Mesenchymal stem cell (in vitro differentiated cells and primary cell): ENCODE data around the gene WWOX.

ENCODE experiments used
- DNase-seq: peaks from one replicate; pipeline ENCODE4 v3.0.0-alpha.2; 2013
- H2AFZ ChIP-seq: one replicate; pipeline ENCODE4 v1.6.1; 2013; ENCODE audit warnings: low read depth, mild to moderate bottlenecking, control low read depth, inconsistent platforms, low read length, moderate library complexity
- H2AK5ac ChIP-seq: 2 replicates; pipeline ENCODE4 v1.6.1; 2013; ENCODE audit warnings: low read length, moderate library complexity, mild to moderate bottlenecking, inconsistent platforms; ENCODE audit not compliant: severe bottlenecking
- H2BK120ac ChIP-seq: one replicate; pipeline ENCODE4 v1.6.1; 2013; ENCODE audit warnings: low read depth, mild to moderate bottlenecking, inconsistent platforms, low read length, moderate library complexity
- H2BK12ac ChIP-seq, 2 experiments: one replicate each; pipeline ENCODE4 v1.6.1; 2013; ENCODE audit warnings: inconsistent platforms in 2 of 2, low read length in 2 of 2, mild to moderate bottlenecking in 2 of 2, moderate library complexity in 2 of 2, control low read depth in 1 of 2
- H2BK15ac ChIP-seq: one replicate; pipeline ENCODE4 v1.6.1; 2013; ENCODE audit warnings: mild to moderate bottlenecking, low read depth, inconsistent platforms; ENCODE audit not compliant: poor library complexity, severe bottlenecking
- H2BK5ac ChIP-seq: 2 replicates; pipeline ENCODE4 v1.6.1; 2013; ENCODE audit warnings: low read depth, mild to moderate bottlenecking, low read length, control low read depth, inconsistent platforms; ENCODE audit not compliant: poor library complexity, severe bottlenecking
- H3K14ac ChIP-seq, 2 experiments: one replicate each; pipeline ENCODE4 v1.6.1; 2013; ENCODE audit warnings: inconsistent platforms in 2 of 2, low read length in 2 of 2, control low read depth in 1 of 2, mild to moderate bottlenecking in 1 of 2, moderate library complexity in 1 of 2
- H3K18ac ChIP-seq, 2 experiments: one replicate each; pipeline ENCODE4 v1.6.1; 2013; ENCODE audit warnings: inconsistent platforms in 2 of 2, low read length in 2 of 2, control low read depth in 1 of 2, low read depth in 1 of 2, mild to moderate bottlenecking in 1 of 2
- H3K23ac ChIP-seq, 2 experiments: one replicate each; pipeline ENCODE4 v1.6.1; 2013; ENCODE audit warnings: inconsistent platforms in 2 of 2, low read length in 2 of 2, mild to moderate bottlenecking in 2 of 2, moderate library complexity in 2 of 2, control low read depth in 1 of 2
- H3K27ac ChIP-seq: 2 replicates; pipeline ENCODE4 v1.5.1; 2013; ENCODE audit warnings: mild to moderate bottlenecking, moderate library complexity, low read length, control low read depth, inconsistent platforms; ENCODE audit not compliant: poor library complexity, severe bottlenecking
- H3K27me3 ChIP-seq, 2 experiments: 2 replicates each; pipeline versions ENCODE4 v1.6.1 to v1.7.0; 2013; ENCODE audit warnings: low read length in 2 of 2, mild to moderate bottlenecking in 2 of 2, moderate library complexity in 2 of 2, control low read depth in 1 of 2, inconsistent platforms in 1 of 2; ENCODE audit not compliant: control insufficient read depth in 1 of 2, insufficient read depth in 1 of 2
- H3K36me3 ChIP-seq, 2 experiments: 2 replicates each; pipeline versions ENCODE4 v1.6.1 to v1.7.0; 2013; ENCODE audit warnings: low read length in 2 of 2, control low read depth in 1 of 2, inconsistent platforms in 1 of 2, low read depth in 1 of 2, mild to moderate bottlenecking in 1 of 2; ENCODE audit not compliant: insufficient read depth in 2 of 2, control insufficient read depth in 1 of 2
- H3K4ac ChIP-seq, 2 experiments: one replicate each; pipeline ENCODE4 v1.6.1; 2013; ENCODE audit warnings: inconsistent platforms in 2 of 2, low read length in 2 of 2, mild to moderate bottlenecking in 2 of 2, moderate library complexity in 2 of 2, control low read depth in 1 of 2, low read depth in 1 of 2
- H3K4me1 ChIP-seq: 2 replicates; pipeline ENCODE4 v1.6.1; 2013; ENCODE audit warnings: low read depth, low read length, control low read depth; ENCODE audit not compliant: control insufficient read depth, insufficient read depth
- H3K4me2 ChIP-seq: 2 replicates; pipeline ENCODE4 v1.6.1; 2013; ENCODE audit warnings: low read length, mild to moderate bottlenecking, inconsistent platforms; ENCODE audit not compliant: poor library complexity, severe bottlenecking
- H3K4me3 ChIP-seq, 2 experiments: 2 replicates each; pipeline versions ENCODE4 v1.5.1 to v1.7.0; 2013; ENCODE audit warnings: low read length in 2 of 2, mild to moderate bottlenecking in 2 of 2, control low read depth in 1 of 2, low read depth in 1 of 2; ENCODE audit not compliant: insufficient read depth in 1 of 2
- H3K79me1 ChIP-seq: replicated peaks from 2 replicates; pipeline ENCODE4 v1.6.1; 2013; ENCODE audit warnings: mild to moderate bottlenecking, control low read depth, low read length, inconsistent platforms; ENCODE audit not compliant: poor library complexity, severe bottlenecking
- H3K9ac ChIP-seq: 2 replicates; pipeline ENCODE4 v1.7.0; 2013; ENCODE audit warnings: mild to moderate bottlenecking, low read length, moderate library complexity
- H3K9me3 ChIP-seq: 2 replicates; pipeline ENCODE4 v1.7.0; 2013; ENCODE audit warnings: mild to moderate bottlenecking, low read length; ENCODE audit not compliant: control insufficient read depth
- H4K8ac ChIP-seq: one replicate; pipeline ENCODE4 v1.6.1; 2013; ENCODE audit warnings: inconsistent platforms, mild to moderate bottlenecking, low read length, moderate library complexity
- H4K91ac ChIP-seq: one replicate; pipeline ENCODE4 v1.6.1; 2013; ENCODE audit warnings: mild to moderate bottlenecking, low read length, inconsistent platforms
- WGBS: methylation state at CpG from one replicate; pipeline ENCODE4 v1.1.7; 2013; ENCODE audit warnings: mixed read lengths; 5-methylcytosine and 5-hydroxymethylcytosine counted together

The WWOX gene

GRCh38 chr16:78106686-78107085 lies 7.2 kb downstream of the WWOX start:
- H4K8ac ChIP-seq, result peak overlapping the region; percentile 7

GRCh38 chr16:78108451-78108850 lies 9.0 kb downstream of the WWOX start:
- no peak overlapping the region for H2BK5ac ChIP-seq
- H2BK120ac ChIP-seq, result no peak overlapping the region
- no peak overlapping the region for H3K14ac ChIP-seq
- peaks cover 10% of the 10 kb centered on the region for H3K79me1 ChIP-seq
- no peak overlapping the region for H3K4me3 ChIP-seq
- no peak overlapping the region for H4K8ac ChIP-seq
- H3K27ac ChIP-seq, result no peak overlapping the region
- no peak overlapping the region for H3K4ac ChIP-seq
- WGBS, result 93% methylated on average over 5 of the region's 5 CpGs
- H3K23ac ChIP-seq, result no peak overlapping the region
- peaks cover 11 to 16% of the 10 kb centered on the region in 2 experiments for H3K36me3 ChIP-seq
- H3K4me2 ChIP-seq, result no peak overlapping the region
- peaks cover 3% of the 10 kb centered on the region for H3K4me1 ChIP-seq
- H2BK15ac ChIP-seq, result no peak overlapping the region
- H3K18ac ChIP-seq, result no peak overlapping the region
- no peak overlapping the region for H2AFZ ChIP-seq
- H2BK12ac ChIP-seq, result no peak overlapping the region
- DNase-seq, result no peak
- no peaks in the 10 kb centered on the region for H3K9me3 ChIP-seq
- no peak overlapping the region for H3K9ac ChIP-seq
- no peak overlapping the region for H2AK5ac ChIP-seq
- H4K91ac ChIP-seq, result no peak overlapping the region
- H3K27me3 ChIP-seq, result no peaks in the 10 kb centered on the region

More at GRCh38 chr16:78106686-78107085, 7.2 kb downstream of the WWOX start:
- Histone ChIP-seq H3K23ac (no peak overlapping the region), H3K9me3 (no peaks in the 10 kb centered on the region), H3K27ac (no peak overlapping the region), H3K27me3 (no peaks in the 10 kb centered on the region), H2BK5ac (no peak overlapping the region), H3K4me1 (peaks cover 6% of the 10 kb centered on the region), H3K36me3 (peaks cover 9 to 12% of the 10 kb centered on the region in 2 experiments), H2BK15ac (no peak overlapping the region), H3K9ac (no peak overlapping the region), H2AFZ (no peak overlapping the region), H2BK120ac (no peak overlapping the region), H2BK12ac (no peak overlapping the region), H3K4ac (no peak overlapping the region), H3K4me2 (no peak overlapping the region), H3K18ac (no peak overlapping the region), H4K91ac (no peak overlapping the region), H3K79me1 (peaks cover 21% of the 10 kb centered on the region), H3K14ac (no peak overlapping the region), H3K4me3 (no peak overlapping the region), H2AK5ac (no peak overlapping the region)
- DNase-seq, result no peak
- WGBS, result 92% methylated on average over 7 of the region's 8 CpGs

- Histone ChIP-seq H3K4me2 (no peak overlapping the region), H3K23ac (no peak overlapping the region), H3K27me3 (no peaks in the 10 kb centered on the region), H3K4me1 (no peaks in the 10 kb centered on the region), H3K18ac (no peak overlapping the region), H2BK12ac (no peak overlapping the region), H2BK5ac (no peak overlapping the region), H2BK120ac (no peak overlapping the region), H3K14ac (no peak overlapping the region), H3K36me3 (peaks cover 11 to 34% of the 10 kb centered on the region in 2 experiments), H4K91ac (no peak overlapping the region), H3K9ac (no peak overlapping the region), H3K4me3 (no peak overlapping the region), H2BK15ac (no peak overlapping the region), H3K4ac (no peak overlapping the region), H3K9me3 (no peaks in the 10 kb centered on the region), H3K79me1 (peaks cover 1% of the 10 kb centered on the region), H2AFZ (no peak overlapping the region), H4K8ac (no peak overlapping the region), H3K27ac (no peak overlapping the region), H2AK5ac (no peak overlapping the region)
- DNase-seq, result no peak
- 90% methylated on average over 2 of the region's 2 CpGs for WGBS
These were observed 13.8 kb downstream of the WWOX start for GRCh38 chr16:78113258-78113657.

- H3K18ac ChIP-seq, result no peak overlapping the region
- H2AK5ac ChIP-seq, result no peak overlapping the region
- no peak overlapping the region for H3K4me3 ChIP-seq
- H3K36me3 ChIP-seq, result peaks cover 3 to 42% of the 10 kb centered on the region in 2 experiments
- H3K79me1 ChIP-seq, result peaks cover 1% of the 10 kb centered on the region
- H2BK12ac ChIP-seq, result no peak overlapping the region
- 97% methylated on average over 3 of the region's 5 CpGs for WGBS
- no peak overlapping the region for H3K14ac ChIP-seq
- no peak overlapping the region for H2BK5ac ChIP-seq
- no peak overlapping the region for H2AFZ ChIP-seq
- no peak overlapping the region for H2BK120ac ChIP-seq
- H4K8ac ChIP-seq, result no peak overlapping the region
- H3K23ac ChIP-seq, result no peak overlapping the region
- DNase-seq, result no peak
- H3K4me1 ChIP-seq, result no peaks in the 10 kb centered on the region
- no peaks in the 10 kb centered on the region for H3K27me3 ChIP-seq
- no peak overlapping the region for H3K27ac ChIP-seq
- H3K4me2 ChIP-seq, result no peak overlapping the region
- H2BK15ac ChIP-seq, result no peak overlapping the region
- H4K91ac ChIP-seq, result no peak overlapping the region
- H3K9ac ChIP-seq, result no peak overlapping the region
- H3K9me3 ChIP-seq, result no peaks in the 10 kb centered on the region
- H3K4ac ChIP-seq, result no peak overlapping the region
These were observed 16.2 kb downstream of the WWOX start for GRCh38 chr16:78115659-78116058.
